ENCODE measurements around the gene PRR33.

GRCh38 chr11:1853376-1854131 is 38.1 kb downstream of the PRR33 start:
- no peak for TF ChIP-seq CTCF (IDR thresholded peaks at IDR 0.05)
- TF ChIP-seq POLR2A (IDR thresholded peaks at IDR 0.05), result no peak
- no peak for TF ChIP-seq EP300 (IDR thresholded peaks at IDR 0.05)
